Neural cell (in vitro differentiated cells): ENCODE measurements around the gene PTTG1IP2.

Experiments used
- EP300 ChIP-seq: fragments of 450-650 bp; conservative IDR thresholded peaks from 2 replicates; pipeline ENCODE4 v1.6.1; 2014; ENCODE audit warnings: antibody characterized with exemption, mild to moderate bottlenecking, moderate library complexity; ENCODE audit not compliant: poor library complexity, severe bottlenecking
- EZH2 ChIP-seq: fragments of 200-600, 300-800 bp; shearing (Covaris generic), sonication (generic); IDR thresholded peaks from 2 replicates; pipeline ENCODE4 v1.6.1; 2014; ENCODE audit warnings: antibody characterized with exemption, low read length, borderline replicate concordance, mild to moderate bottlenecking; ENCODE audit not compliant: insufficient read depth, poor library complexity, severe bottlenecking
- MXI1 ChIP-seq: fragments of 450-650 bp; conservative IDR thresholded peaks from 2 replicates; pipeline ENCODE4 v1.6.1; 2014; ENCODE audit warnings: antibody characterized with exemption, mild to moderate bottlenecking; ENCODE audit not compliant: poor library complexity, severe bottlenecking
- POLR2AphosphoS5 ChIP-seq: IDR thresholded peaks from 2 replicates; pipeline ENCODE4 v1.6.1; 2012
- RAD21 ChIP-seq: fragments of 450-650 bp; conservative IDR thresholded peaks from 2 replicates; pipeline ENCODE4 v1.6.1; 2014; ENCODE audit warnings: antibody characterized with exemption, mild to moderate bottlenecking, moderate library complexity
- SMC3 ChIP-seq: fragments of 450-650 bp; conservative IDR thresholded peaks from 2 replicates; pipeline ENCODE4 v1.6.1; 2014; ENCODE audit warnings: antibody characterized with exemption, mild to moderate bottlenecking, moderate library complexity; ENCODE audit not compliant: poor library complexity
- TAF1 ChIP-seq: IDR thresholded peaks from 2 replicates; pipeline ENCODE4 v1.6.1; 2012; ENCODE audit warnings: low read depth
- TF ChIP-seq, protein P1 (sequence below): fragments of 450-650 bp; IDR thresholded peaks from 2 replicates; pipeline ENCODE4 v1.5.1; 2014; ENCODE audit warnings: antibody characterized with exemption, mild to moderate bottlenecking, moderate library complexity; ENCODE audit not compliant: poor library complexity, severe bottlenecking

DNA sequence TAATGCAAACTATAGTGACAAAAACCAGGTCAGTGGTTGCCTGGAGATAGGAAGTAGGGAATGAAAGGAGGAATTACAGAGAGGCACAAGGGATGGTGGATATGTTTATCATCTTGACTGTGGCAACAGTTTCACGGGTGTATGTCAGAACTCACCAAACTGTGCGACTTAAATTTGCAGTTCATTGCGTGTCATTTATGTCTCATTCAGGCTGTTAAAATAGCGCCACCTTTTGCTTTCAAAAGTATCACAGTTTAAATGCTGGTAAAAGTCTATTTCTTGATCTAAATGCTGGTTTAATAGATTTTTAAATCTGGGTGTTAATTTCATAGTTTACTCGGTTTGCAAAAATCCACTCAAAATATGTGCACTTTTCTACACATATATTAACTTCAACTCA lies 51.0 kb downstream of the PTTG1IP2 start:
- no peak for TF ChIP-seq EZH2
- no peak for TF ChIP-seq SMC3
- TF ChIP-seq POLR2AphosphoS5 = no peak
- TF ChIP-seq, protein P1, sequence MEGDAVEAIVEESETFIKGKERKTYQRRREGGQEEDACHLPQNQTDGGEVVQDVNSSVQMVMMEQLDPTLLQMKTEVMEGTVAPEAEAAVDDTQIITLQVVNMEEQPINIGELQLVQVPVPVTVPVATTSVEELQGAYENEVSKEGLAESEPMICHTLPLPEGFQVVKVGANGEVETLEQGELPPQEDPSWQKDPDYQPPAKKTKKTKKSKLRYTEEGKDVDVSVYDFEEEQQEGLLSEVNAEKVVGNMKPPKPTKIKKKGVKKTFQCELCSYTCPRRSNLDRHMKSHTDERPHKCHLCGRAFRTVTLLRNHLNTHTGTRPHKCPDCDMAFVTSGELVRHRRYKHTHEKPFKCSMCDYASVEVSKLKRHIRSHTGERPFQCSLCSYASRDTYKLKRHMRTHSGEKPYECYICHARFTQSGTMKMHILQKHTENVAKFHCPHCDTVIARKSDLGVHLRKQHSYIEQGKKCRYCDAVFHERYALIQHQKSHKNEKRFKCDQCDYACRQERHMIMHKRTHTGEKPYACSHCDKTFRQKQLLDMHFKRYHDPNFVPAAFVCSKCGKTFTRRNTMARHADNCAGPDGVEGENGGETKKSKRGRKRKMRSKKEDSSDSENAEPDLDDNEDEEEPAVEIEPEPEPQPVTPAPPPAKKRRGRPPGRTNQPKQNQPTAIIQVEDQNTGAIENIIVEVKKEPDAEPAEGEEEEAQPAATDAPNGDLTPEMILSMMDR = no peak
- TF ChIP-seq RAD21 = no peak
- no peak for TF ChIP-seq TAF1
- no peak for TF ChIP-seq EP300
- no peak for TF ChIP-seq MXI1
